Duodenal mucosa (tissue), 2 donors: ENCODE data around the gene RASSF10.

ENCODE experiments used
- H3K27ac ChIP-seq: one replicate; pipeline ENCODE4 v1.7.0; 2013; ENCODE audit warnings: low read depth, low read length
- H3K27me3 ChIP-seq, 2 donors: one replicate each; pipeline ENCODE4 v1.7.0; 2013; ENCODE audit warnings: low read length in 2 of 2, control low read depth in 1 of 2; ENCODE audit not compliant: insufficient read depth in 2 of 2, control insufficient read depth in 1 of 2
- H3K36me3 ChIP-seq, 2 donors: one replicate each; pipeline ENCODE4 v1.7.0; 2013; ENCODE audit warnings: low read length in 2 of 2, control low read depth in 1 of 2; ENCODE audit not compliant: insufficient read depth in 2 of 2, control insufficient read depth in 1 of 2
- H3K4me1 ChIP-seq, 2 donors: one replicate each; pipeline ENCODE4 v1.7.0; 2013; ENCODE audit warnings: low read length in 2 of 2, control low read depth in 1 of 2; ENCODE audit not compliant: insufficient read depth in 2 of 2, control insufficient read depth in 1 of 2
- H3K4me3 ChIP-seq, 2 donors: one replicate each; pipeline ENCODE4 v1.7.0; 2013; ENCODE audit warnings: low read length in 2 of 2, low read depth in 1 of 2
- H3K9ac ChIP-seq, 2 donors: one replicate each; pipeline ENCODE4 v1.7.0; 2013; ENCODE audit warnings: low read length in 2 of 2, low read depth in 1 of 2
- H3K9me3 ChIP-seq, 2 donors: one replicate each; pipeline ENCODE4 v1.7.0; 2013; ENCODE audit warnings: low read length in 2 of 2, control low read depth in 1 of 2; ENCODE audit not compliant: control insufficient read depth in 1 of 2

The RASSF10 gene

GRCh38 chr11:12993626-12994025 is 15.5 kb upstream of the RASSF10 start:
- Histone ChIP-seq H3K27ac (no peak overlapping the region), H3K36me3 (no peaks in the 10 kb centered on the region), H3K4me1 (no peaks in the 10 kb centered on the region), H3K9me3 (no peaks in the 10 kb centered on the region), H3K27me3 (no peaks in the 10 kb centered on the region), H3K4me3 (no peak overlapping the region), H3K9ac (no peak overlapping the region)

- H3K4me1 ChIP-seq: no peaks in the 10 kb centered on the region
- H3K27ac ChIP-seq: no peak overlapping the region
- no peak overlapping the region for H3K4me3 ChIP-seq
- no peaks in the 10 kb centered on the region for H3K27me3 ChIP-seq
- no peak overlapping the region for H3K9ac ChIP-seq
- no peaks in the 10 kb centered on the region for H3K9me3 ChIP-seq
- H3K36me3 ChIP-seq: no peaks in the 10 kb centered on the region
Observed at GRCh38 chr11:12994476-12994875, 14.6 kb upstream of the RASSF10 start.

- H3K4me3 ChIP-seq: no peak overlapping the region
- no peak overlapping the region for H3K27ac ChIP-seq
- H3K9me3 ChIP-seq: no peaks in the 10 kb centered on the region
- no peaks in the 10 kb centered on the region for H3K36me3 ChIP-seq
- no peak overlapping the region for H3K9ac ChIP-seq
- H3K27me3 ChIP-seq: no peaks in the 10 kb centered on the region
- no peaks in the 10 kb centered on the region for H3K4me1 ChIP-seq
Observed at GRCh38 chr11:12995188-12995587, 13.9 kb upstream of the RASSF10 start.

GRCh38 chr11:12995823-12996222 is 13.3 kb upstream of the RASSF10 start:
- H3K4me3 ChIP-seq: no peak overlapping the region
- no peak overlapping the region for H3K27ac ChIP-seq
- H3K36me3 ChIP-seq: no peaks in the 10 kb centered on the region
- no peaks in the 10 kb centered on the region for H3K9me3 ChIP-seq
- H3K4me1 ChIP-seq: no peaks in the 10 kb centered on the region
- no peaks in the 10 kb centered on the region for H3K27me3 ChIP-seq
- H3K9ac ChIP-seq: no peak overlapping the region

GRCh38 chr11:12997168-12997567 is 11.9 kb upstream of the RASSF10 start:
- no peak overlapping the region for H3K27ac ChIP-seq
- no peaks in the 10 kb centered on the region for H3K4me1 ChIP-seq
- no peaks in the 10 kb centered on the region for H3K9me3 ChIP-seq
- H3K9ac ChIP-seq: no peak overlapping the region
- H3K36me3 ChIP-seq: no peaks in the 10 kb centered on the region
- H3K4me3 ChIP-seq: no peak overlapping the region
- H3K27me3 ChIP-seq: no peaks in the 10 kb centered on the region

- Histone ChIP-seq H3K4me3 (no peak overlapping the region), H3K9me3 (no peaks in the 10 kb centered on the region), H3K36me3 (no peaks in the 10 kb centered on the region), H3K9ac (no peak overlapping the region), H3K4me1 (no peaks in the 10 kb centered on the region), H3K27ac (no peak overlapping the region), H3K27me3 (no peaks in the 10 kb centered on the region)
Observed at GRCh38 chr11:12998336-12998735, 10.8 kb upstream of the RASSF10 start.

- Histone ChIP-seq H3K4me1 (no peaks in the 10 kb centered on the region), H3K9me3 (no peaks in the 10 kb centered on the region), H3K27ac (no peak overlapping the region), H3K27me3 (no peaks in the 10 kb centered on the region), H3K36me3 (no peaks in the 10 kb centered on the region), H3K9ac (no peak overlapping the region), H3K4me3 (no peak overlapping the region)
Observed at GRCh38 chr11:12999597-12999996, 9.5 kb upstream of the RASSF10 start.

GRCh38 chr11:13000116-13000515 is 9.0 kb upstream of the RASSF10 start:
- no peaks in the 10 kb centered on the region for H3K9me3 ChIP-seq
- no peak overlapping the region for H3K9ac ChIP-seq
- H3K4me3 ChIP-seq: no peak overlapping the region
- no peaks in the 10 kb centered on the region for H3K27me3 ChIP-seq
- no peaks in the 10 kb centered on the region for H3K4me1 ChIP-seq
- H3K27ac ChIP-seq: no peak overlapping the region
- H3K36me3 ChIP-seq: no peaks in the 10 kb centered on the region

- no peak overlapping the region for H3K27ac ChIP-seq
- H3K9ac ChIP-seq: no peak overlapping the region
- no peaks in the 10 kb centered on the region for H3K4me1 ChIP-seq
- no peaks in the 10 kb centered on the region for H3K9me3 ChIP-seq
- H3K4me3 ChIP-seq: no peak overlapping the region
- no peaks in the 10 kb centered on the region for H3K27me3 ChIP-seq
- H3K36me3 ChIP-seq: no peaks in the 10 kb centered on the region
Observed at GRCh38 chr11:13000721-13001120, 8.4 kb upstream of the RASSF10 start.

- no peaks in the 10 kb centered on the region for H3K9me3 ChIP-seq
- H3K9ac ChIP-seq: no peak overlapping the region
- peaks cover 0 to 4% of the 10 kb centered on the region in 2 donors for H3K27me3 ChIP-seq
- peaks cover 22% of the 10 kb centered on the region in 2 donors for H3K4me1 ChIP-seq
- H3K36me3 ChIP-seq: no peaks in the 10 kb centered on the region
- H3K27ac ChIP-seq: no peak overlapping the region
- H3K4me3 ChIP-seq: no peak overlapping the region
Observed at GRCh38 chr11:13003736-13004493, 5.2 kb upstream of the RASSF10 start.
